IPS-18c (cell line): ENCODE results near the gene TARP.
"Not testable (repeated sequence)": the region's sequence is repeated elsewhere in the genome, so short reads cannot be mapped to it uniquely, and the experiment has no call there.

Experiments used
- H3K4me3 ChIP-seq: 2 replicates; pipeline ENCODE4 v1.7.0; 2013; ENCODE audit warnings: low read depth, mild to moderate bottlenecking, low read length, moderate library complexity; ENCODE audit not compliant: insufficient read depth
- H3K9me3 ChIP-seq: one replicate; pipeline ENCODE4 v1.6.1; 2013; ENCODE audit warnings: mild to moderate bottlenecking, low read length, moderate library complexity; ENCODE audit not compliant: control insufficient read depth, insufficient read depth

TARP gene

GRCh38 chr7:38242814-38243213, 30.6 kb downstream of the TARP start:
- H3K4me3 ChIP-seq, result no peak overlapping the region
- no peaks in the 10 kb centered on the region for H3K9me3 ChIP-seq

GRCh38 chr7:38241071-38241470, 32.4 kb downstream of the TARP start:
- Histone ChIP-seq H3K4me3 (no peak overlapping the region), H3K9me3 (no peaks in the 10 kb centered on the region)

GRCh38 chr7:38239129-38239528, 34.3 kb downstream of the TARP start:
- not testable (repeated sequence) for H3K9me3 ChIP-seq

GRCh38 chr7:38235606-38236005, 37.8 kb downstream of the TARP start:
- Histone ChIP-seq H3K9me3 (no peaks in the 10 kb centered on the region), H3K4me3 (no peak overlapping the region)

More at GRCh38 chr7:38239129-38239528, 34.3 kb downstream of the TARP start:
- H3K4me3 ChIP-seq, result not testable (repeated sequence)

GRCh38 chr7:38234759-38235158, 38.7 kb downstream of the TARP start:
- not testable (repeated sequence) for H3K4me3 ChIP-seq, H3K9me3 ChIP-seq

GRCh38 chr7:38232502-38233366, 40.7 kb downstream of the TARP start:
- Histone ChIP-seq H3K9me3 (no peaks in the 10 kb centered on the region), H3K4me3 (no peak overlapping the region)

- Histone ChIP-seq H3K9me3 (no peaks in the 10 kb centered on the region), H3K4me3 (no peak overlapping the region)
Measured at GRCh38 chr7:38229884-38230642, 43.4 kb downstream of the TARP start.

- H3K4me3 ChIP-seq, result no peak overlapping the region
- H3K9me3 ChIP-seq, result no peaks in the 10 kb centered on the region
Measured at GRCh38 chr7:38229386-38229785, 44.0 kb downstream of the TARP start.

GRCh38 chr7:38224392-38224791, 49.0 kb downstream of the TARP start:
- no peaks in the 10 kb centered on the region for H3K9me3 ChIP-seq
- H3K4me3 ChIP-seq, result no peak overlapping the region

- Histone ChIP-seq H3K4me3 (no peak overlapping the region), H3K9me3 (no peaks in the 10 kb centered on the region)
Measured at GRCh38 chr7:38223306-38223705, 50.1 kb downstream of the TARP start.

GRCh38 chr7:38222481-38223096, 50.8 kb downstream of the TARP start:
- Histone ChIP-seq H3K9me3 (no peaks in the 10 kb centered on the region), H3K4me3 (no peak overlapping the region)

GRCh38 chr7:38220452-38220851, 53.0 kb downstream of the TARP start:
- no peaks in the 10 kb centered on the region for H3K9me3 ChIP-seq
- no peak overlapping the region for H3K4me3 ChIP-seq

GRCh38 chr7:38217672-38218071, 55.8 kb downstream of the TARP start:
- no peak overlapping the region for H3K4me3 ChIP-seq
- H3K9me3 ChIP-seq, result no peaks in the 10 kb centered on the region

- H3K4me3 ChIP-seq, result no peak overlapping the region
- no peaks in the 10 kb centered on the region for H3K9me3 ChIP-seq
Measured at GRCh38 chr7:38215735-38216670, 57.4 kb downstream of the TARP start.

- Histone ChIP-seq H3K9me3 (no peaks in the 10 kb centered on the region), H3K4me3 (no peak overlapping the region)
Measured at GRCh38 chr7:38215115-38215514, 58.3 kb downstream of the TARP start.

- Histone ChIP-seq H3K4me3 (no peak overlapping the region), H3K9me3 (no peaks in the 10 kb centered on the region)
Measured at GRCh38 chr7:38211940-38212339, 61.5 kb downstream of the TARP start.

- Histone ChIP-seq H3K9me3 (no peaks in the 10 kb centered on the region), H3K4me3 (no peak overlapping the region)
Measured at GRCh38 chr7:38211486-38211885, 62.0 kb downstream of the TARP start.
